SU-DHL-6 (cell line): Measurements from ENCODE around the gene ARHGAP45.

Experiments used
- EZH2phosphoT487 ChIP-seq: fragments of 200-600 bp; sonication (generic), shearing (Covaris generic); conservative IDR thresholded peaks from 2 replicates; pipeline ENCODE4 v1.6.1; 2018; ENCODE audit warnings: mild to moderate bottlenecking, antibody characterized with exemption, low read length, moderate library complexity, mixed read lengths
- TF ChIP-seq, protein P1 (sequence below): fragments of 200-600 bp; sonication (generic); IDR thresholded peaks from one replicate; pipeline ENCODE4 v1.5.1; 2017; ENCODE audit warnings: antibody characterized with exemption, mild to moderate bottlenecking, low read length, moderate library complexity; ENCODE audit not compliant: insufficient read depth, poor library complexity, severe bottlenecking

DNA sequence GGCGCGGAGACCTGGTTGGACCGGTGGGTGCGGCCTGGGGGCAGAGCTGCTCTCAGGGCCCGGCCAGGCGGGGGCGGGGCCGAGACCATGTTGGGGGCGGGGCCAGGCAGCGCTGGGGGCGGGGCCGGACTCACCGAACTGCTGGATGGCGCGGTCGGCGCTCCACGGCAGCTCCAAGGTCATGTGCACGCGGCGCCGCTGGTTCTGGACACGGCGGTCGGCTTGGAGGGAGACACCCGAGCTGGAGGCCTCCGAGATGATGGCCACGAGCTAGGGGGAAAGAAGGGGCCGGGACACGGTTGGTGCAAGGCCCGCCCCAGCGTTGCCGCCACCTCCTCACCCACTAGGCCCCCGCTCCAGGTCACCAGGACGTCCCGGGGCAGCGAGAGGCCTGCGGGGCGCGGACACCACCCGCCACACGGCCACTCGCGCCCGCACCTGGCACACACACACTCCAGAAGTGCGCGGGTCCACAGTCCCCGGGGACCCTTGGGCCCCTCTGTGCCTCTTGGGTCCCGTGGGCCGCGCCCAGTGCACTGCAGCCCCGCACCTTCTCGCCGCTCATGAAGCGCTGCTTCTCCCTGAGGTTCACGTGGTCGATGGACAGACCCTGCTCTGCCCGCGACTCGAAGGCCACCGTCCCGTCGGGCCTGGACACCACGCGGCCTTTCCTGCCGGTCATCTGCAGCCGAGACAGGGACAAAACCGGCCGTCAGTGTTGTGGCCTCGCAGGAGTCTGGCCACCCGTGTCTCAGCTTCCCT is 45.5 kb downstream of the ARHGAP45 start:
- TF ChIP-seq, protein P1, sequence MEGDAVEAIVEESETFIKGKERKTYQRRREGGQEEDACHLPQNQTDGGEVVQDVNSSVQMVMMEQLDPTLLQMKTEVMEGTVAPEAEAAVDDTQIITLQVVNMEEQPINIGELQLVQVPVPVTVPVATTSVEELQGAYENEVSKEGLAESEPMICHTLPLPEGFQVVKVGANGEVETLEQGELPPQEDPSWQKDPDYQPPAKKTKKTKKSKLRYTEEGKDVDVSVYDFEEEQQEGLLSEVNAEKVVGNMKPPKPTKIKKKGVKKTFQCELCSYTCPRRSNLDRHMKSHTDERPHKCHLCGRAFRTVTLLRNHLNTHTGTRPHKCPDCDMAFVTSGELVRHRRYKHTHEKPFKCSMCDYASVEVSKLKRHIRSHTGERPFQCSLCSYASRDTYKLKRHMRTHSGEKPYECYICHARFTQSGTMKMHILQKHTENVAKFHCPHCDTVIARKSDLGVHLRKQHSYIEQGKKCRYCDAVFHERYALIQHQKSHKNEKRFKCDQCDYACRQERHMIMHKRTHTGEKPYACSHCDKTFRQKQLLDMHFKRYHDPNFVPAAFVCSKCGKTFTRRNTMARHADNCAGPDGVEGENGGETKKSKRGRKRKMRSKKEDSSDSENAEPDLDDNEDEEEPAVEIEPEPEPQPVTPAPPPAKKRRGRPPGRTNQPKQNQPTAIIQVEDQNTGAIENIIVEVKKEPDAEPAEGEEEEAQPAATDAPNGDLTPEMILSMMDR: no peak
- TF ChIP-seq EZH2phosphoT487: no peak
